ENCODE data around the gene KAZN. TPM values are rescaled to one million over a fixed set of nuclear protein-coding genes. Genes with fewer than 3 reads are reported as not detected.

Gene KAZN
- polyA plus RNA-seq, 4 donors = 14.1 to 44.8 (median 34.2) TPM

- no peak for DNase-seq (ENCODE audit: low read depth in 4 of 4, low spot score in 3 of 4)
Measured at GRCh38 chr1:15157524-15158399, 559.3 kb downstream of the KAZN start.

- DNase-seq (ENCODE audit: low read depth in 4 of 4, low spot score in 3 of 4) = no peak
Measured at GRCh38 chr1:15158506-15159165, 560.2 kb downstream of the KAZN start.

GRCh38 chr1:15159166-15159555 is 560.7 kb downstream of the KAZN start:
- DNase-seq (ENCODE audit: low read depth in 4 of 4, low spot score in 3 of 4) = no peak

- no peak for DNase-seq (ENCODE audit: low read depth in 4 of 4, low spot score in 3 of 4)
Measured at GRCh38 chr1:15160626-15161025, 562.1 kb downstream of the KAZN start.

GRCh38 chr1:15167386-15167785 is 568.9 kb downstream of the KAZN start:
- DNase-seq (ENCODE audit: low read depth in 4 of 4, low spot score in 3 of 4) = no peak
